Gastrocnemius medialis (tissue), 4 donors: ENCODE data around the gene HSPG2. TPM values are rescaled to one million over a fixed set of nuclear protein-coding genes. Genes with fewer than 3 reads are reported as not detected.

Experiments used
- ATAC-seq, 2 donors: fragments of 150-250 bp; one replicate each; pipeline ENCODE4 v1.9.1; 2016
- DNase-seq, 2 donors: peaks; one replicate each; pipeline ENCODE4 v3.0.0-alpha.2; 2019
- H3K27ac ChIP-seq, 4 donors: fragments of 200-600 bp; sonication (generic); 1 replicate in 1 of 4; 2 replicates in 3 of 4; pipeline ENCODE4 v1.5.1; 2016 to 2018; ENCODE audit warnings: mild to moderate bottlenecking in 2 of 4, moderate library complexity in 1 of 4
- H3K27me3 ChIP-seq, 3 donors: fragments of 200-600 bp; sonication (generic) in 2 of 3; 1 replicate in 1 of 3; 2 replicates in 2 of 3; pipeline versions ENCODE4 v1.5.1 to v1.6.0; 2016 to 2019; ENCODE audit warnings: mild to moderate bottlenecking in 1 of 3, moderate library complexity in 1 of 3
- H3K36me3 ChIP-seq, 2 donors: fragments of 200-600 bp; sonication (generic) in 1 of 2; one replicate each; pipeline ENCODE4 v1.5.1; 2017 to 2018
- H3K4me1 ChIP-seq, 2 donors: fragments of 200-600 bp; sonication (generic) in 1 of 2; one replicate each; pipeline ENCODE4 v1.5.1; 2016 to 2017; ENCODE audit warnings: mild to moderate bottlenecking in 2 of 2
- H3K4me3 ChIP-seq, 4 donors: fragments of 200-600 bp; sonication (generic) in 3 of 4; 1 replicate in 1 of 4; 2 replicates in 3 of 4; pipeline ENCODE4 v1.5.1; 2016 to 2019; ENCODE audit warnings: mild to moderate bottlenecking in 2 of 4
- H3K9me3 ChIP-seq, 3 donors: fragments of 200-600 bp; sonication (generic) in 2 of 3; 1 replicate in 1 of 3; 2 replicates in 2 of 3; pipeline ENCODE4 v1.5.1; 2016 to 2019
- POLR2A ChIP-seq, 2 donors: fragments of 450-650 bp; IDR thresholded peaks; one replicate each; pipeline ENCODE4 v1.6.1; 2017; ENCODE audit warnings: antibody characterized with exemption in 2 of 2, mild to moderate bottlenecking in 2 of 2, moderate library complexity in 2 of 2
- in situ Hi-C, 4 donors: fragments of 200-750 bp; cut with MboI; loops; one replicate each; pipeline versions ENCODE4 v1.15.0 to v1.8.0; 2017; ENCODE audit warnings: low sequenced_read_pairs in 4 of 4
- intact Hi-C: fragments of 100-400 bp; cut with DNase I; formaldehyde crosslinking; loops from one replicate; pipeline ENCODE4 v1.15.1; 2023; ENCODE audit warnings: low total_unique reads
- total RNA-seq, 4 donors: library from RNA; depleted of rRNA; stranded (reverse); fragments of >200 nt; gene quantifications; one replicate each; pipeline versions ENCODE4 v1.1.0 to v1.2.3, GENCODE V29; 2016
- TF ChIP-seq, protein P1 (sequence below), 5 experiments: fragments of 450-650 bp in 3 of 5; fragments of 200-600 bp in 2 of 5; sonication (generic) in 2 of 5; IDR thresholded peaks in 4 of 5; conservative IDR thresholded peaks in 1 of 5; 1 replicate in 4 of 5; 2 replicates in 1 of 5; pipeline ENCODE4 v1.5.1; 2016 to 2019; ENCODE audit warnings: antibody characterized with exemption in 5 of 5, mild to moderate bottlenecking in 3 of 5, moderate library complexity in 3 of 5

The HSPG2 gene
- total RNA-seq, 4 donors from 2014 or later: 68.9 to 108 (median 83.5) TPM

DNA sequence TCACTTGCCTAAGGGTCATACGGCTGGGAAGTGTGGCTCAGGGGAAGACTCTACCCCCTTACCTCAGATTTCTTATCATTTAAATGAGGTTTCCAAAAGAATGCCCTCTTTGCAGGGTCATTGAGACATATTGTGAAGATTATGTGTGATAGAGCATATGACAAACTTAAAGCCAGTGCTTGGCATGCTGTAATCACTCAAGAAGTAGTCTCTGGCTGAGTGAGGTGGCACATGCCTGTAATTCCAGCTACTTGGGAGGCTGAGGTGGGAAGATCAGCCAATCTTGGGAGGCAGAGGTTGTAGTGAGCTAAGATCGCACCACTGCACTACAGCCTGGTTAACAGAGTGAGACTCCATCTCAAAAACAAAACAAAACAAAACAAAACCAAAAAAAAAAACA is 132.6 kb downstream of the HSPG2 start:
- no peaks in the 10 kb centered on the region for H3K36me3 ChIP-seq

DNA sequence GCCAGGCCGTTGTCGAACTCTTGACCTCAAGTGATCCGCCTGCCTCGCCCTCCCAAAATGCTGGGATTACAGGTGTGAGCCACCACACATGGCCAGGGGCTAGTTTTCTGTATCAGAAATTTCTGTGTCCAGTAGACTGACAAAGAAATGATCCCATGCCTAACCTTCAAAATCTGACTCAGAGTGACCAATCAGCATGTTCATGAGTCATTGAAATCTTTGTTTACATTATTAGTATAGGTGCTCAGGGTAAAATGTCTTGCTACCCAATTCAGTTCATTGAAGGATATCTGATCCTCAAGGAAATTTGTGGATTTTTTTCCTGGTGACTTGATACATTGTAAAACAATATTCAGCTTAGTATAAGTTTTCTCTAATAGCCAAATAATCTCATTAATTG is 136.0 kb downstream of the HSPG2 start:
- Histone ChIP-seq H3K36me3 (no peaks in the 10 kb centered on the region), H3K27ac (no peak overlapping the region), H3K4me1 (no peaks in the 10 kb centered on the region), H3K4me3 (no peak overlapping the region), H3K27me3 (no peaks in the 10 kb centered on the region), H3K9me3 (no peaks in the 10 kb centered on the region)
- in situ Hi-C loops (no loop called here), intact Hi-C loops (no loop called here)
- TF ChIP-seq, protein P1, sequence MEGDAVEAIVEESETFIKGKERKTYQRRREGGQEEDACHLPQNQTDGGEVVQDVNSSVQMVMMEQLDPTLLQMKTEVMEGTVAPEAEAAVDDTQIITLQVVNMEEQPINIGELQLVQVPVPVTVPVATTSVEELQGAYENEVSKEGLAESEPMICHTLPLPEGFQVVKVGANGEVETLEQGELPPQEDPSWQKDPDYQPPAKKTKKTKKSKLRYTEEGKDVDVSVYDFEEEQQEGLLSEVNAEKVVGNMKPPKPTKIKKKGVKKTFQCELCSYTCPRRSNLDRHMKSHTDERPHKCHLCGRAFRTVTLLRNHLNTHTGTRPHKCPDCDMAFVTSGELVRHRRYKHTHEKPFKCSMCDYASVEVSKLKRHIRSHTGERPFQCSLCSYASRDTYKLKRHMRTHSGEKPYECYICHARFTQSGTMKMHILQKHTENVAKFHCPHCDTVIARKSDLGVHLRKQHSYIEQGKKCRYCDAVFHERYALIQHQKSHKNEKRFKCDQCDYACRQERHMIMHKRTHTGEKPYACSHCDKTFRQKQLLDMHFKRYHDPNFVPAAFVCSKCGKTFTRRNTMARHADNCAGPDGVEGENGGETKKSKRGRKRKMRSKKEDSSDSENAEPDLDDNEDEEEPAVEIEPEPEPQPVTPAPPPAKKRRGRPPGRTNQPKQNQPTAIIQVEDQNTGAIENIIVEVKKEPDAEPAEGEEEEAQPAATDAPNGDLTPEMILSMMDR (IDR thresholded peaks at IDR 0.05 in 4 of 5, conservative IDR thresholded peaks at IDR 0.05 in 1 of 5): no peak
- TF ChIP-seq POLR2A (IDR thresholded peaks at IDR 0.05): no peak
- ATAC-seq: no peak
- DNase-seq: no peak

More for the DNA sequence above, 132.6 kb downstream of the HSPG2 start:
- Histone ChIP-seq H3K4me3 (no peak overlapping the region), H3K27ac (no peak overlapping the region), H3K27me3 (no peaks in the 10 kb centered on the region), H3K4me1 (no peaks in the 10 kb centered on the region), H3K9me3 (no peaks in the 10 kb centered on the region)
- ATAC-seq (no peak), DNase-seq (no peak)
- TF ChIP-seq, protein P1 (IDR thresholded peaks at IDR 0.05 in 4 of 5, conservative IDR thresholded peaks at IDR 0.05 in 1 of 5): no peak
- no peak for TF ChIP-seq POLR2A (IDR thresholded peaks at IDR 0.05)
- intact Hi-C loops: no loop called here
- in situ Hi-C loops: no loop called here

DNA sequence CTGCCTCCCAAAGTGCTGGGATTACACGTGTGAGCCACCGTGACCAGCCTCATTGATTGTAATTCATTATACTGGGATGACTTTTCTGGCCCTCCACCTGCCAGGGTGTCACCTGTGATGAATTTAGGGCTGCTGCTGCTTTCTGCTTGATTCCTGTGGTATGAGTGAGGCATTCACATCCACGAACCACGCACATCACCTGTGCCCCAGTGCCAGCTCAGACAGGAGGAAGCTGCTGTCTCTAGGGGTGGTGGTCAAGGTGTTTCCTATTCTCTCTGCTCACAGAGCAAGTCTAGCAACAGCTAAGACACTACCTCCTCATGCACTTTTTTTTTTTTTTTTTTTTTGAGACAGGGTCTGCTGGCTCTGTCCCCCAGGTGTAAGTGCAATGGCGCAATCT is 137.4 kb downstream of the HSPG2 start:
- no peak for DNase-seq

DNA sequence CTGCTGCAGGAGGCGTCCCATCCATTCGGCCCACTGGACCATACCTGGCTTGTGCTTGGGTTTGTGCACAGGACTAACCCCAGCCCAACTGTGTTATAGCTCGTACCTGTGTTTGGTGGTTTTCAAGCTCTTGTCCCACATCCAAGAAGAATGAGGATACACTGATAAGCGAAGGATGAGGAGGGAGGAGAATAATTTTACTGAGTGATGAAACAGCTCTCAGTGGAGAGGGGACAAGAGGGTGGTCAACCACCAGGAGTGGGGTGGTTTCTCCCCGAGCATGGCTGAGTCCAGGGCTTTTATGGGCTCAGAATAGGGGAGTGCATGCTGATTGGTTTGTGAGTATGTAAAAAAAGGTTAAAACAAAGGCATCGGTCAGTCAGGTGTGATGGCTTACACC is 142.0 kb downstream of the HSPG2 start:
- DNase-seq (no peak), ATAC-seq (no peak)
- TF ChIP-seq POLR2A (IDR thresholded peaks at IDR 0.05): no peak
- TF ChIP-seq, protein P1 (IDR thresholded peaks at IDR 0.05 in 4 of 5, conservative IDR thresholded peaks at IDR 0.05 in 1 of 5): no peak
- intact Hi-C loops: no loop called here
- Histone ChIP-seq H3K9me3 (no peaks in the 10 kb centered on the region), H3K27me3 (no peaks in the 10 kb centered on the region), H3K4me3 (no peak overlapping the region), H3K27ac (no peak overlapping the region), H3K4me1 (no peaks in the 10 kb centered on the region), H3K36me3 (no peaks in the 10 kb centered on the region)
- in situ Hi-C loops: no loop called here

More for the DNA sequence above, 137.4 kb downstream of the HSPG2 start:
- Histone ChIP-seq H3K27ac (no peak overlapping the region), H3K4me1 (no peaks in the 10 kb centered on the region), H3K9me3 (no peaks in the 10 kb centered on the region), H3K27me3 (no peaks in the 10 kb centered on the region), H3K4me3 (no peak overlapping the region), H3K36me3 (no peaks in the 10 kb centered on the region)
- in situ Hi-C loops (no loop called here), intact Hi-C loops (no loop called here)
- no peak for ATAC-seq
- TF ChIP-seq, protein P1 (IDR thresholded peaks at IDR 0.05 in 4 of 5, conservative IDR thresholded peaks at IDR 0.05 in 1 of 5): no peak
- no peak for TF ChIP-seq POLR2A (IDR thresholded peaks at IDR 0.05)

DNA sequence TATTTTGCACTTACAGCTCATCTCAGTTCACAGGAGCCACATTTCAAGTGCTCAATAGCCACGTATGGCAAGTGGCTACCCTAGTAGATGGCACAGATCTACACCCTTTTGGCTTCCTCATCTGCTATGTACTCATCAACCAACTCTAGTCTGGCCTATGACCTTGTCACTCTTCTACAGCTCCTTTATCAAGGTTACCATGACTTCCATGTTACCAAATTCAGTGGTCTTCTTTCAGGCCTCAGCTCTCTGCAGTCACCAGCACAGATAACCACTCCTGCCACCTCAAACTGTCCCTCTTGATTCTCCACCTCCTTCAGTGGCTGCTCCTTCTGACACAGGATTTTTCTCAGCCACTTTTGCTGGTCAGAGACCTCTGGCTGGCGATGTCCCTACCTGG is 142.5 kb downstream of the HSPG2 start:
- Histone ChIP-seq H3K27me3 (no peaks in the 10 kb centered on the region), H3K9me3 (no peaks in the 10 kb centered on the region), H3K27ac (no peak overlapping the region), H3K4me1 (no peaks in the 10 kb centered on the region), H3K36me3 (no peaks in the 10 kb centered on the region), H3K4me3 (no peak overlapping the region)
- no peak for DNase-seq
- intact Hi-C loops (no loop called here), in situ Hi-C loops (no loop called here)
- no peak for ATAC-seq
- TF ChIP-seq, protein P1 (IDR thresholded peaks at IDR 0.05 in 4 of 5, conservative IDR thresholded peaks at IDR 0.05 in 1 of 5): no peak
- TF ChIP-seq POLR2A (IDR thresholded peaks at IDR 0.05): no peak
